Naive thymus-derived CD8-positive, alpha-beta T cell (primary cell): ENCODE data around the gene INTS6. TPM values are rescaled to one million over a fixed set of nuclear protein-coding genes. Genes with fewer than 3 reads are reported as not detected.

Experiments used
- ATAC-seq, 2 donors: fragments of 150-1000 bp; cut with Tn5 transposase in 1 of 2; sonication (Bioruptor Pico), chemical (Tn5 transposase) in 1 of 2; 1 replicate in 1 of 2; 2 replicates in 1 of 2; pipeline ENCODE4 v1.10.0; 2021; ENCODE audit warnings: mild to moderate bottlenecking in 2 of 2, moderate library complexity in 2 of 2
- POLR2A ChIA-PET: fragments of 350-600 bp; sonication (Branson Sonifier 250); formaldehyde crosslinking; loops from one replicate; lab custom pipeline; 2021; ENCODE audit warnings: antibody characterized with exemption; lab: Charles Lee
- DNase-seq, 10 donors: peaks; one replicate each; pipeline versions ENCODE4 v3.0.0 to v3.0.0-alpha.2; 2020 to 2022
- H3K27ac Mint-ChIP-seq, 10 donors: one replicate each; pipeline ENCODE4 v1.8.0; 2020 to 2022; ENCODE audit warnings: mild to moderate bottlenecking in 10 of 10, mixed read lengths in 10 of 10, moderate library complexity in 4 of 10, inconsistent platforms in 1 of 10
- H3K27me3 Mint-ChIP-seq, 5 donors: one replicate each; pipeline ENCODE4 v1.8.0; 2021 to 2022; ENCODE audit warnings: mixed read lengths in 5 of 5
- H3K36me3 Mint-ChIP-seq, 3 donors: one replicate each; pipeline ENCODE4 v1.8.0; 2020 to 2022; ENCODE audit warnings: mixed read lengths in 3 of 3, mild to moderate bottlenecking in 2 of 3, inconsistent platforms in 1 of 3
- H3K4me1 Mint-ChIP-seq, 4 donors: one replicate each; pipeline ENCODE4 v1.8.0; 2021 to 2022; ENCODE audit warnings: mixed read lengths in 4 of 4
- H3K4me3 Mint-ChIP-seq, 10 donors: one replicate each; pipeline ENCODE4 v1.8.0; 2020 to 2022; ENCODE audit warnings: mild to moderate bottlenecking in 10 of 10, mixed read lengths in 10 of 10, moderate library complexity in 6 of 10, inconsistent platforms in 1 of 10
- H3K9me3 Mint-ChIP-seq, 9 donors: one replicate each; pipeline ENCODE4 v1.8.0; 2020 to 2022; ENCODE audit warnings: mixed read lengths in 9 of 9, mild to moderate bottlenecking in 3 of 9, inconsistent platforms in 1 of 9, moderate library complexity in 1 of 9
- polyA plus RNA-seq, 3 donors: library from polyadenylated mRNA; unstranded; fragments of 300-500 nt; fragmentation: Illumina TruSeq; gene quantifications; one replicate each; pipeline ENCODE4 v1.2.3, GENCODE V29; 2021
- total RNA-seq, 8 experiments: library from RNA in 2 of 8; stranded (reverse) in 2 of 8; gene quantifications; one replicate each; pipeline ENCODE4 v1.2.3 and lab custom pipeline; 2021 to 2026

Gene INTS6, protein sequence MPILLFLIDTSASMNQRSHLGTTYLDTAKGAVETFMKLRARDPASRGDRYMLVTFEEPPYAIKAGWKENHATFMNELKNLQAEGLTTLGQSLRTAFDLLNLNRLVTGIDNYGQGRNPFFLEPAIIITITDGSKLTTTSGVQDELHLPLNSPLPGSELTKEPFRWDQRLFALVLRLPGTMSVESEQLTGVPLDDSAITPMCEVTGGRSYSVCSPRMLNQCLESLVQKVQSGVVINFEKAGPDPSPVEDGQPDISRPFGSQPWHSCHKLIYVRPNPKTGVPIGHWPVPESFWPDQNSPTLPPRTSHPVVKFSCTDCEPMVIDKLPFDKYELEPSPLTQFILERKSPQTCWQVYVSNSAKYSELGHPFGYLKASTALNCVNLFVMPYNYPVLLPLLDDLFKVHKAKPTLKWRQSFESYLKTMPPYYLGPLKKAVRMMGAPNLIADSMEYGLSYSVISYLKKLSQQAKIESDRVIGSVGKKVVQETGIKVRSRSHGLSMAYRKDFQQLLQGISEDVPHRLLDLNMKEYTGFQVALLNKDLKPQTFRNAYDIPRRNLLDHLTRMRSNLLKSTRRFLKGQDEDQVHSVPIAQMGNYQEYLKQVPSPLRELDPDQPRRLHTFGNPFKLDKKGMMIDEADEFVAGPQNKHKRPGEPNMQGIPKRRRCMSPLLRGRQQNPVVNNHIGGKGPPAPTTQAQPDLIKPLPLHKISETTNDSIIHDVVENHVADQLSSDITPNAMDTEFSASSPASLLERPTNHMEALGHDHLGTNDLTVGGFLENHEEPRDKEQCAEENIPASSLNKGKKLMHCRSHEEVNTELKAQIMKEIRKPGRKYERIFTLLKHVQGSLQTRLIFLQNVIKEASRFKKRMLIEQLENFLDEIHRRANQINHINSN
- 10 to 100 TPM; 60.2 to 66.5 TPM for total RNA-seq
- 10 to 100 TPM; 20.9 to 25.1 (median 23.9) TPM for polyA plus RNA-seq
- total RNA-seq (lab: John Stamatoyannopoulos, UW) = 126 to 184 (median 161) reads per million in 6 experiments

DNA sequence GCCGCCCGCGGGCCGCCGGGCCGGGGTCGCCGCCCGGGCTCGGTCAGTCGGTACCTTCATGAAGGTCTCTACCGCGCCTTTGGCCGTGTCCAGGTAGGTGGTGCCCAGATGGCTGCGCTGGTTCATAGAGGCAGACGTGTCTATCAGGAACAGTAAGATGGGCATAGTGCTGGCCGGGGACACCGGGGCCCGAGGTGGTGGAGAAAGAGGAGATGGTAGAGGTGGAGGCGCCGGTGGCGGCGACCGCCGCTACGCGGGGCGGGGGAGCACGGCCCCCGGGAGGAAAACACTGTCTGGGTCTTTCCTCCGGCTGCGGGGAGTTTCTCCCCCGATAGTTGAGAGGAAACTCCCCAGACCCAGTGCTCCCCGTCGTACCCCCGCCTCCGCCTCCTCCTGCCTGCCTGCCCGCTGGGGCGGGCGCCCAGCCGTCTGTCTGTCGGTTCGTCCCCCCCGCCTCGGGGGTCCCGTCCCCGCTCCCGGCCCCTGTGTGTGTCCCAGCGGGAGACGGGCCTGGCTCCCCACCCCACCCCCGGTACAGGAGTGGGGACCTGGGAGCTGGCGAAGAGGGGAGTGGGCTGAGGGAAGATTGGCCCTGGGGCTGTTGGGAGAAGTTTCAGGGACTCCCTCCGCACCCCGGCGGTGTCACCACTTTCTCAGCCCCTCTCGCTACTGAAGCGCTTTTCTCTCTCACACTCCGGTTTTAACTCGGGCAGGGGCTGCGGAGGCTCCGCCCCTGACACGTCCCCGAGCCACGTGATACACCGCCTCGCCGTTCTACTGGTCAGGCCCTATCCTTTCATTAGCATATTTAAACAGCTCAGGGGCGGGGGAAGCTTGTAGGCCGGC, at the start of gene INTS6:
TSS of gene INTS6 (minus strand) at position 676 of the 846 bp plus-strand sequence. CDS start at position 165, 511 bp downstream.
- ATAC-seq = peak; percentile 76 to 84
- peak within 1 kb of the TSS; percentile 84 to 99 (median 94) for H3K4me3 Mint-ChIP-seq
- POLR2A ChIA-PET = interaction anchor here (0.6 to 6.2 kb wide), 42 partner anchors 8 to 1516 kb away, joined by 3 to 149 read pairs (median 6); partner anchors contain the start of genes ALG11, ATP7B, DHRS12 and NEK3
- H3K4me1 Mint-ChIP-seq = peaks cover 22 to 56% (median 54%) of the 10 kb centered on the region in 4 donors
- H3K9me3 Mint-ChIP-seq = no peaks in the 10 kb centered on the region
- peaks cover 3 to 24% (median 8%) of the 10 kb centered on the region in 3 donors for H3K36me3 Mint-ChIP-seq
- peaks cover 0 to 2% (median 0%) of the 10 kb centered on the region in 5 donors for H3K27me3 Mint-ChIP-seq
- DNase-seq = peak; percentile 97 to 100 (median 99)
- peak within 1 kb of the TSS; percentile 95 to 100 (median 98) for H3K27ac Mint-ChIP-seq

DNA sequence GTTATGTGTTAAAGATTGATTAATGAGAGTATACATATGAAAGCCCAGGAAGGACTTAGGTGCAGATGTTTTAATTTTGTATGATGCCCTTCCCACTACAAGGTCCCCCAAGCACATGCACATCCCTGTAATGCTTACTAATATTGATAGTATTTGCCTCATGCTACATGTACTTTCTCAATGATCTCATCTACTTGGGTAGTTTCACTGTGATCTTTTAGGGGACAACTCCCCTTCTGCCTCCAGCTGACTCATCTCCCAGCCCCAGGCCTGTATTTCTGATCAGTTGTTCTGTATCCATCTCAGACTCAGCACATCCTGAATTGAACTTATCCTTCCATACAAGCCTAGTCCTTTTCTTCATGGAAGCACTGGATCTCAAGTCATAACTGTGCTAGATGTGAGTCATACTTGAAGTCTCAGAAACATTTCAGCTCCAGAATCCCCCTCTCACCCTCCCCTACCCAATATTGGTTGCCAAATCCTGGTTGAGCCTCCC, 49.4 kb upstream of the INTS6 start:
- ATAC-seq = no peak

DNA sequence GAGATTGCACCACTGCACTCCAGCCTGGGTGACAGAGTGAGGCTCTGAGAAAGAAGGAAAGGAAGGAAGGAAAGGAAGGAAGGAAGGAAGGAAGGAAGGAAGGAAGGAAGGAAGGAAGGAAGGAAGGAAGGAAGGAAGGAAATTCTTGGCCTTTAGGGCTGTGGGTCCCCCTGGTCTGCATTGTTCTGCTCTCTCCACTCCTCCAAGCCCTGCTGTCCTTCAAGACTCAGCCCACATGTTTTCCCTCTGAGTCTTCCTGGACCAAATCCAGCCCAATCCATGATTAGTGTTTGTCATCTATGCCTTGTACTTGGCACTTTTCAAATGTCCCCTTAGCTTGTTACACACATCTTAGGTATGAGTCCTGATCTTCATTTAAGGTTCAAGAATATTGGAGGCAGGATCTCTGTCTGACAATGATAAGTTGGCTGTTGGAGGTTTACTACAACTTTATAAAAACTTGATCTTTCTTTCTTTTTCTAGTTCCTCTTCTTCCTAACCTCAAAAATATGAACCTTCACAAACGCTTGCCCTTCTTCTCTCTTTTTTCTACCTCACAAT, 48.8 kb upstream of the INTS6 start:
- DNase-seq (no peak), ATAC-seq (no peak)
- Mint-ChIP-seq H3K27me3 (peaks cover 0 to 2% (median 0%) of the 10 kb centered on the region in 5 donors), H3K27ac (peak overlapping the region in 2 of 10 donors; percentile 7 to 11), H3K9me3 (peaks cover 0 to 2% (median 0%) of the 10 kb centered on the region in 9 donors), H3K36me3 (no peaks in the 10 kb centered on the region), H3K4me1 (peaks cover 0 to 16% (median 0%) of the 10 kb centered on the region in 4 donors), H3K4me3 (no peak overlapping the region)
- POLR2A ChIA-PET = no interaction called here

More for the DNA sequence above, 49.4 kb upstream of the INTS6 start:
- H3K36me3 Mint-ChIP-seq = no peaks in the 10 kb centered on the region
- H3K27ac Mint-ChIP-seq = peak overlapping the region in 2 of 10 donors; percentile 7 to 11
- H3K4me1 Mint-ChIP-seq = peaks cover 0 to 16% (median 0%) of the 10 kb centered on the region in 4 donors
- no peak for DNase-seq
- POLR2A ChIA-PET = no interaction called here
- H3K9me3 Mint-ChIP-seq = peaks cover 0 to 2% (median 0%) of the 10 kb centered on the region in 9 donors
- no peak overlapping the region for H3K4me3 Mint-ChIP-seq
- H3K27me3 Mint-ChIP-seq = peaks cover 0 to 2% (median 0%) of the 10 kb centered on the region in 5 donors

DNA sequence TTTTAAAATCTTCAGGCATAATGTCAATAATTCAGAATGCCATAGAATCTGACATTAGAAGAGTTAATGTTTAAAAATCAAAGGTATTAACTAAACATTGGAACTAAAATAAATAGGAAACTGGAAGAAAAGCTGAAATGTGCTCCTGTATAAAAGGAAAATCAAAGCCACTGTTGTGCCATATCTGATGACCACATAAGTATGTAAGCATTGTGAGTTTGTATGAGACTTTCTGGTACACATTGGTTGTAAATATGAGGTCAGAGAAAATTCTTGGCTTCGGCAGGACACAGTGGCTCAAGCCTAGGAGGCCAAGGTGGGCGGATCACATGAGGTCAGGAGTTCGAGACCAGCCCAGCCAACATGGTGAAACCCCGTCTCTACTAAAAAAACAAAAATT, 48.3 kb upstream of the INTS6 start:
- no peak for ATAC-seq
- no peak overlapping the region for H3K4me3 Mint-ChIP-seq
- H3K27me3 Mint-ChIP-seq = peaks cover 0 to 2% (median 0%) of the 10 kb centered on the region in 5 donors
- peaks cover 0 to 16% (median 0%) of the 10 kb centered on the region in 4 donors for H3K4me1 Mint-ChIP-seq
- no peaks in the 10 kb centered on the region for H3K36me3 Mint-ChIP-seq
- peaks cover 0 to 2% (median 0%) of the 10 kb centered on the region in 9 donors for H3K9me3 Mint-ChIP-seq
- no peak overlapping the region for H3K27ac Mint-ChIP-seq
- POLR2A ChIA-PET = no interaction called here
- DNase-seq = no peak

DNA sequence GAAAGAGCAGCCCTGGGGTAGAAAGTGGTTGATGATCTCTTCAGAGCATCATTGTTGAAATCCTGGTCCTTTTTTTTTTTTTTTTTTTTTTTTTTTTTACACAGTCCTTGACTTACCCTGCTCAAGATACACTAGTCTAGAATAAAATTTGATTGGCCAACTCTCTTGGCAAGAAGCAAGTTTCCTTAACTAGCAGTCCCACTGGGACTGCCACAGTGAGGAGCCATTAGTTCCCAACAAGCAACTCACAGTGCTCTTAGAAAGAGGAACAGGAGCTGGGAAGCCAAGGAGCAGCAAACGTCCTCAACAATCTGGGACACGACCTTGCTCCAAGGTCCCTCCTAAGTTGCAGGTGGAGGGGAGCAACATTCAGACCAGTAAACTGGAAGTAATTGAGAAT, 47.9 kb upstream of the INTS6 start:
- Mint-ChIP-seq H3K36me3 (no peaks in the 10 kb centered on the region), H3K4me3 (no peak overlapping the region), H3K27me3 (peaks cover 0 to 2% (median 0%) of the 10 kb centered on the region in 5 donors), H3K27ac (no peak overlapping the region), H3K4me1 (peaks cover 0 to 16% (median 0%) of the 10 kb centered on the region in 4 donors), H3K9me3 (peaks cover 0 to 2% (median 0%) of the 10 kb centered on the region in 9 donors)
- POLR2A ChIA-PET = no interaction called here
- DNase-seq (no peak), ATAC-seq (no peak)

DNA sequence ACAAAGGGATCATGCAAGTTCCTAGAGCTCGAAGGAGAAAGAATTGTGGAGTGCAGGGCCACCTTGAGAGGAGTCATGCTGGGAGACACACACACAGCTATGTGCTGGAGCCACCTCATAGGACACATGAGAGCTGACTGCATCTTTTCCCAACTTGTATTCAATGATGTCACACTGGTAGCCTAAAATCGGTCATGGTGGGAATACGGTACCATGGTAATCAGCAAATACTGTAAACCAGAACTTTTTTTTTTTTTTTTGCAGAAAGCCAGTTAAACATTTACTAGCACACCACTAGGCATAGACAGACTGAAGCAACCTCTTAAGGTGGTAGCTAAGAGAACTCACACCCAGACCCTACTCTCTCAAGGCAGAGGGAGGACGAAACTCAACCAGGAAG, 47.0 kb upstream of the INTS6 start:
- no peak for ATAC-seq
- Mint-ChIP-seq H3K9me3 (peaks cover 0 to 2% (median 0%) of the 10 kb centered on the region in 9 donors), H3K36me3 (no peaks in the 10 kb centered on the region), H3K4me3 (no peak overlapping the region), H3K27ac (no peak overlapping the region), H3K27me3 (peaks cover 0 to 2% (median 0%) of the 10 kb centered on the region in 5 donors), H3K4me1 (peaks cover 0 to 16% (median 0%) of the 10 kb centered on the region in 4 donors)
- no peak for DNase-seq
- POLR2A ChIA-PET = no interaction called here

DNA sequence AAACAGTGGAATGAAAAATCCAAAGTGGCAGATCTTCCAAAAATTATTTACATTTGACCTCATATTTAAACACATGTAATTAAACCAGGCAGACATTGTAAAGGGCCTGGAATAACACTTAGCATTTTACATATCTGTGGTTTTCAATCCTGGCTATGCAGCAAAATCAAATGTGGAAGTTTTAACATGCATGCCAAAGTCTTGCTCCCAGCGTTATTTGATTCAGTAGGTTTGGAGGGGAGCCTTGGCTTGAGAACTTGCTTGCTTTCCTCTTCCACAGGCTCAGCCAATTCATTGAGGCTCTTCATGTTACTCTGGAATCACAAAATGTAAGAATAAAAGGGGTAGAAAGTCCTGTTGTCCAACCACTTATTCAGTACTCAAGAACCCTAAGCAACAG, 42.5 kb upstream of the INTS6 start:
- DNase-seq (no peak), ATAC-seq (no peak)
- no peaks in the 10 kb centered on the region for H3K36me3 Mint-ChIP-seq
- no peak overlapping the region for H3K27ac Mint-ChIP-seq
- POLR2A ChIA-PET = no interaction called here
- H3K4me3 Mint-ChIP-seq = no peak overlapping the region
- peaks cover 0 to 2% (median 0%) of the 10 kb centered on the region in 5 donors for H3K27me3 Mint-ChIP-seq
- H3K4me1 Mint-ChIP-seq = no peaks in the 10 kb centered on the region
- peaks cover 0 to 2% (median 0%) of the 10 kb centered on the region in 9 donors for H3K9me3 Mint-ChIP-seq

DNA sequence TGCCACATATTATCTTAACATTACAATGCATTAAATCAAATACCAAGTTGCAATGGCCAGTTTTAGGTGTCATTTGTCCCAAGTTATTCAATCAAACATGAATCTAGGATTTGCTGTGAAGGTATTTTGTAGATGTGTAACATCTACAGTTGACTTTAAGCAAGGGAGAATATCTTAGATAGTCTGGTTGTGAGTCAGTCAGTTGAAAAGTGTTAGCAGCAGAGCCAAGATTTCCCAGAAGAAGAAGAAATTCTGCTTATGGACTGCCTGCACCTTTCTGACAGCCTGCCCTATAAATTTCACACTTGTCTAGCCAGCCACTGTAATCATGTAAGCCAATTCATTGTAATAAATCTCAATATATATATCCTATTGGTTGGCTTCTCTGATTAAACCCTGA, 41.3 kb upstream of the INTS6 start:
- peaks cover 0 to 3% (median 0%) of the 10 kb centered on the region in 3 donors for H3K36me3 Mint-ChIP-seq
- peaks cover 0 to 2% (median 0%) of the 10 kb centered on the region in 5 donors for H3K27me3 Mint-ChIP-seq
- no peak overlapping the region for H3K27ac Mint-ChIP-seq
- H3K4me3 Mint-ChIP-seq = no peak overlapping the region
- POLR2A ChIA-PET = no interaction called here
- DNase-seq (no peak), ATAC-seq (no peak)
- H3K4me1 Mint-ChIP-seq = no peaks in the 10 kb centered on the region
- no peaks in the 10 kb centered on the region for H3K9me3 Mint-ChIP-seq

DNA sequence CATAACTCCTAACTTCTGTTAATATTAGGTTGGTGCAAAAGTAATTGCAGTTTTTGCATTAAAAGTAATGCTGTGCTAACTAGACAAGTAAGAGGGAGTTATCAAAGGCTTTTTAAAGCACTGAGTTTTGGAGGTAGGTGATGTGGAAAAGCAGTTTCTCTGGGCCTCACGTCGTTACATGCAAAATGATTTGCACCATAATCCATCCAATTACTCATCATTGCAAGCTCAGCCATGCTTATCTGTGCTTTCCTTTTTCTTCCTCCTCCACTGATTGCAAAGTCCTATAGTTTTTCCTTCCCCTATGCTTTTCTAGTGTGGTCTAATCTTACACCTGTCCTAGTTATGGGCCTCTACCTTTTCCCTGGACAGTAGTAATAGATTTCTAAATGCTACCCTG, 35.4 kb upstream of the INTS6 start:
- H3K4me3 Mint-ChIP-seq = no peak overlapping the region
- POLR2A ChIA-PET = interaction anchor here (1.6 kb wide), 1 partner anchor 34 kb away, joined by 4 read pairs; no protein-coding TSS in a partner anchor
- no peak for ATAC-seq

DNA sequence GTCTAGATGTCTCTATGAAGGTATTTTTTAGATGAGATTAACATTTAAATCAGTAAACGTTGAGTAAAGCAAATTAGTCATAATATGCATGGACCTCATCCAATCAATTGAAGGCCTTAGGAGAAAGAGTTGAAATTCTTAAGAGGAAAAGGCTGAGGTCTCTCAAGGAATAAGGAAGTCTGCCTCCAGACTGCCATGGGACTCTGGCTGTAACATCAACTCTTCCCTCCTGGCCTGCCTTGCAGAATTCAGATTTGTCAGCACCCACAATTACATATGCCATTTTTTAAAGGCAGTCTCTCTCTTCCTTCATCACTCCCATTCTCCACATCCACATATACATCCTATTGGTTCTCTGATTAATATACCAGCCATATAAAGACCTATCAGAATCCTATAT, 28.8 kb upstream of the INTS6 start:
- peaks cover 0 to 2% (median 0%) of the 10 kb centered on the region in 3 donors for H3K36me3 Mint-ChIP-seq
- DNase-seq (no peak), ATAC-seq (no peak)
- POLR2A ChIA-PET = no interaction called here
- H3K4me1 Mint-ChIP-seq = peaks cover 0 to 3% (median 0%) of the 10 kb centered on the region in 4 donors
- no peak overlapping the region for H3K4me3 Mint-ChIP-seq
- no peaks in the 10 kb centered on the region for H3K27me3 Mint-ChIP-seq
- H3K9me3 Mint-ChIP-seq = peaks cover 0 to 12% (median 0%) of the 10 kb centered on the region in 9 donors
- H3K27ac Mint-ChIP-seq = no peak overlapping the region

More for the DNA sequence above, 35.4 kb upstream of the INTS6 start:
- Mint-ChIP-seq H3K36me3 (peaks cover 0 to 5% (median 2%) of the 10 kb centered on the region in 3 donors), H3K4me1 (no peaks in the 10 kb centered on the region), H3K27me3 (peaks cover 0 to under 1% (median 0%) of the 10 kb centered on the region in 5 donors), H3K27ac (no peak overlapping the region), H3K9me3 (peaks cover 0 to 11% (median 0%) of the 10 kb centered on the region in 9 donors)
- DNase-seq = no peak

DNA sequence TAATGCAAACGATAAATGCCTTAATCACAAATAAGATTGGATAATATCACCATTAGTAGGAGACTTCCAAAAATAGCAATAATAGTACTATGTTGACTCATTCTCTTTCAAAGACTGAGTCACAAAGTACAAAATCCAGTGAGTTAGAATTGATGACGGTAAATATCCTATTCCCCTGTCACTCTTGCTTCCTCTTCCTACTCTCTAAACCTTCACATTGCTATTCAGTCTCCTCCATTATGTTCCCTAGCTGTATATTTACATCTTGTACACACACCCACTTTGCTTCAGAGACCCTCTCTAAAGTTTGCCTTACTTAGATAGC, 26.3 kb upstream of the INTS6 start:
- peaks cover 0 to 2% (median 0%) of the 10 kb centered on the region in 3 donors for H3K36me3 Mint-ChIP-seq
- peaks cover 3 to 7% (median 4%) of the 10 kb centered on the region in 4 donors for H3K4me1 Mint-ChIP-seq
- POLR2A ChIA-PET = no interaction called here
- DNase-seq (no peak), ATAC-seq (no peak)
- peaks cover 0 to 11% (median 0%) of the 10 kb centered on the region in 9 donors for H3K9me3 Mint-ChIP-seq
- H3K27ac Mint-ChIP-seq = no peak overlapping the region
- no peak overlapping the region for H3K4me3 Mint-ChIP-seq
- no peaks in the 10 kb centered on the region for H3K27me3 Mint-ChIP-seq
